ENCODE results near the gene LMBRD1.

LMBRD1 gene

DNA sequence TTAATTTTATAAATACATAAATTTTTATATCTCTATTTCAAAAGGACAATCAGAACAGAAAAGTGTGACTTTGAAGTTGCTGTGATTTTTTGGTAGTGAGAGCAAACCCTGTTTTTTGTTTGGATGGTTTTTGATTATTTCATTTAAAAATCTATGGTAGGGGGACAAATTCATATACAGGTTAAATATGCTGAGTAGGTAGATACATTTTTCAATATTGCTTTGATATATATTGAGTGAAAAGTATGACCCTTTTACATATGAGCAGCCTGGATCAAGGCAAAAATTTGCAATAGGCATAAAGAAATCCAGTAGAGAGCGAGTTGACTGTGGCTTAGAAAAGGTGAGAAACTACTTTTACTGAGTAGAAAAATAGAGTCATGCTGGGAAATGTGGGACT, 132.3 kb downstream of the LMBRD1 start:
- Histone ChIP-seq H3K9ac (ENCODE audit: low read depth, low read length, poor library complexity, severe bottlenecking) (no peak overlapping the region), H3K4me2 (ENCODE audit: low read depth, low read length, poor library complexity, severe bottlenecking) (no peak overlapping the region), H3K4me1 (ENCODE audit: insufficient read depth, low read length, poor library complexity, severe bottlenecking) (no peaks in the 10 kb centered on the region), H3K27me3 (ENCODE audit: insufficient read depth, low read length, poor library complexity, severe bottlenecking) (no peaks in the 10 kb centered on the region), H3K9me2 (replicated peaks; ENCODE audit: low read depth, low read length) (no peaks in the 10 kb centered on the region), H3K4me3 (ENCODE audit: low read length, poor library complexity, severe bottlenecking) (no peak overlapping the region), H3K9me3 (ENCODE audit: insufficient read depth, low read depth, low read length) (no peaks in the 10 kb centered on the region), H3F3A (ENCODE audit: low read depth) (no peaks in the 10 kb centered on the region), H3K36me3 (ENCODE audit: insufficient read depth, low read length) (no peaks in the 10 kb centered on the region), H4K20me1 (ENCODE audit: insufficient read depth, low read length, poor library complexity, severe bottlenecking) (no peaks in the 10 kb centered on the region), H3K79me2 (ENCODE audit: insufficient read depth, low read length) (no peaks in the 10 kb centered on the region), H2AFZ (ENCODE audit: low read length) (no peak overlapping the region)
- TF ChIP-seq, protein P1, sequence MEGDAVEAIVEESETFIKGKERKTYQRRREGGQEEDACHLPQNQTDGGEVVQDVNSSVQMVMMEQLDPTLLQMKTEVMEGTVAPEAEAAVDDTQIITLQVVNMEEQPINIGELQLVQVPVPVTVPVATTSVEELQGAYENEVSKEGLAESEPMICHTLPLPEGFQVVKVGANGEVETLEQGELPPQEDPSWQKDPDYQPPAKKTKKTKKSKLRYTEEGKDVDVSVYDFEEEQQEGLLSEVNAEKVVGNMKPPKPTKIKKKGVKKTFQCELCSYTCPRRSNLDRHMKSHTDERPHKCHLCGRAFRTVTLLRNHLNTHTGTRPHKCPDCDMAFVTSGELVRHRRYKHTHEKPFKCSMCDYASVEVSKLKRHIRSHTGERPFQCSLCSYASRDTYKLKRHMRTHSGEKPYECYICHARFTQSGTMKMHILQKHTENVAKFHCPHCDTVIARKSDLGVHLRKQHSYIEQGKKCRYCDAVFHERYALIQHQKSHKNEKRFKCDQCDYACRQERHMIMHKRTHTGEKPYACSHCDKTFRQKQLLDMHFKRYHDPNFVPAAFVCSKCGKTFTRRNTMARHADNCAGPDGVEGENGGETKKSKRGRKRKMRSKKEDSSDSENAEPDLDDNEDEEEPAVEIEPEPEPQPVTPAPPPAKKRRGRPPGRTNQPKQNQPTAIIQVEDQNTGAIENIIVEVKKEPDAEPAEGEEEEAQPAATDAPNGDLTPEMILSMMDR (conservative IDR thresholded peaks at IDR 0.05; ENCODE audit: low read length): no peak
- no peak for TF ChIP-seq EZH2phosphoT487 (IDR thresholded peaks at IDR 0.05; ENCODE audit: borderline replicate concordance)

DNA sequence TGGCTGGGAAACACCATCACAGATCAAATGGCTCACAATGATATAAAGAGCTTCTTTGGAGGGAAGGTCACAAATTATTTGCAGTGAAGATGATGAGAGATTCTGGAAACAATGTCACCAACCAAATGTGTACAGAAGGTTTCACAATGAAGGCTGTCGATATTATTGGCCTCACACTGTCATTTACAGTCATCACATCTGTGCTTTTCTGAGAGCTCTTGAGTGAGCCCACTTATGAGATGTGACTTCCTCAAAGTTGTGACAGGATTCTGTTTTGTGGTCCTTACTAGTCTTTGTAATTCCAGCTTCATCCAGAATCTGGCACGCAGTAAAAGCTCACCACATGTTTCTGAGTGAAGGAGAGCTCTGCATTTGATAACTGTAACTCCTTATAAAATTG, 133.6 kb downstream of the LMBRD1 start:
- Histone ChIP-seq H2AFZ (ENCODE audit: low read length) (no peak overlapping the region), H3K36me3 (ENCODE audit: insufficient read depth, low read length) (no peaks in the 10 kb centered on the region)

GRCh38 chr6:69650703-69651102, 146.1 kb downstream of the LMBRD1 start:
- Histone ChIP-seq H4K20me1 (ENCODE audit: insufficient read depth, low read length, poor library complexity, severe bottlenecking) (no peaks in the 10 kb centered on the region), H3K4me1 (ENCODE audit: insufficient read depth, low read length, poor library complexity, severe bottlenecking) (no peaks in the 10 kb centered on the region), H3K9ac (ENCODE audit: low read depth, low read length, poor library complexity, severe bottlenecking) (no peak overlapping the region), H3K27me3 (ENCODE audit: insufficient read depth, low read length, poor library complexity, severe bottlenecking) (no peaks in the 10 kb centered on the region), H2AFZ (ENCODE audit: low read length) (no peak overlapping the region), H3K4me3 (ENCODE audit: low read length, poor library complexity, severe bottlenecking) (no peak overlapping the region), H3K9me3 (ENCODE audit: insufficient read depth, low read depth, low read length) (no peaks in the 10 kb centered on the region), H3K79me2 (ENCODE audit: insufficient read depth, low read length) (no peaks in the 10 kb centered on the region), H3K4me2 (ENCODE audit: low read depth, low read length, poor library complexity, severe bottlenecking) (no peak overlapping the region), H3F3A (ENCODE audit: low read depth) (no peaks in the 10 kb centered on the region), H3K9me2 (replicated peaks; ENCODE audit: low read depth, low read length) (no peaks in the 10 kb centered on the region), H3K36me3 (ENCODE audit: insufficient read depth, low read length) (no peaks in the 10 kb centered on the region)
- TF ChIP-seq, protein P1 (conservative IDR thresholded peaks at IDR 0.05; ENCODE audit: low read length): no peak
- no peak for TF ChIP-seq EZH2phosphoT487 (IDR thresholded peaks at IDR 0.05; ENCODE audit: borderline replicate concordance)

More for the DNA sequence above, 133.6 kb downstream of the LMBRD1 start:
- Histone ChIP-seq H3K4me3 (ENCODE audit: low read length, poor library complexity, severe bottlenecking) (no peak overlapping the region), H4K20me1 (ENCODE audit: insufficient read depth, low read length, poor library complexity, severe bottlenecking) (no peaks in the 10 kb centered on the region), H3K4me1 (ENCODE audit: insufficient read depth, low read length, poor library complexity, severe bottlenecking) (no peaks in the 10 kb centered on the region), H3K9me2 (replicated peaks; ENCODE audit: low read depth, low read length) (no peaks in the 10 kb centered on the region), H3F3A (ENCODE audit: low read depth) (no peaks in the 10 kb centered on the region), H3K27me3 (ENCODE audit: insufficient read depth, low read length, poor library complexity, severe bottlenecking) (no peaks in the 10 kb centered on the region), H3K4me2 (ENCODE audit: low read depth, low read length, poor library complexity, severe bottlenecking) (no peak overlapping the region), H3K9me3 (ENCODE audit: insufficient read depth, low read depth, low read length) (0 out of 2 replicates have a peak, but pooled peaks cover 1% of the 10 kb centered on the region), H3K79me2 (ENCODE audit: insufficient read depth, low read length) (no peaks in the 10 kb centered on the region), H3K9ac (ENCODE audit: low read depth, low read length, poor library complexity, severe bottlenecking) (no peak overlapping the region)
- no peak for TF ChIP-seq EZH2phosphoT487 (IDR thresholded peaks at IDR 0.05; ENCODE audit: borderline replicate concordance)
- TF ChIP-seq, protein P1 (conservative IDR thresholded peaks at IDR 0.05; ENCODE audit: low read length): no peak
